Astrocyte (in vitro differentiated cells and primary cell): ENCODE data around the gene PROM1.

Experiments
- EZH2 ChIP-seq: IDR thresholded peaks from 2 replicates; pipeline ENCODE4 v1.6.1; 2012; ENCODE audit warnings: mild to moderate bottlenecking, low read length, inconsistent platforms; ENCODE audit not compliant: insufficient read depth
- TF ChIP-seq, protein P1 (sequence below): IDR thresholded peaks from 2 replicates; pipeline ENCODE4 v1.5.1; 2011; ENCODE audit warnings: low read depth, mild to moderate bottlenecking, inconsistent platforms, low read length, moderate library complexity; ENCODE audit not compliant: insufficient read depth

- TF ChIP-seq, protein P1, sequence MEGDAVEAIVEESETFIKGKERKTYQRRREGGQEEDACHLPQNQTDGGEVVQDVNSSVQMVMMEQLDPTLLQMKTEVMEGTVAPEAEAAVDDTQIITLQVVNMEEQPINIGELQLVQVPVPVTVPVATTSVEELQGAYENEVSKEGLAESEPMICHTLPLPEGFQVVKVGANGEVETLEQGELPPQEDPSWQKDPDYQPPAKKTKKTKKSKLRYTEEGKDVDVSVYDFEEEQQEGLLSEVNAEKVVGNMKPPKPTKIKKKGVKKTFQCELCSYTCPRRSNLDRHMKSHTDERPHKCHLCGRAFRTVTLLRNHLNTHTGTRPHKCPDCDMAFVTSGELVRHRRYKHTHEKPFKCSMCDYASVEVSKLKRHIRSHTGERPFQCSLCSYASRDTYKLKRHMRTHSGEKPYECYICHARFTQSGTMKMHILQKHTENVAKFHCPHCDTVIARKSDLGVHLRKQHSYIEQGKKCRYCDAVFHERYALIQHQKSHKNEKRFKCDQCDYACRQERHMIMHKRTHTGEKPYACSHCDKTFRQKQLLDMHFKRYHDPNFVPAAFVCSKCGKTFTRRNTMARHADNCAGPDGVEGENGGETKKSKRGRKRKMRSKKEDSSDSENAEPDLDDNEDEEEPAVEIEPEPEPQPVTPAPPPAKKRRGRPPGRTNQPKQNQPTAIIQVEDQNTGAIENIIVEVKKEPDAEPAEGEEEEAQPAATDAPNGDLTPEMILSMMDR, result no peak
- TF ChIP-seq EZH2, result no peak
These were observed 1.8 kb downstream of the PROM1 start for GRCh38 chr4:16082041-16082425.
